ENCODE measurements around the gene TNFRSF12A.

The TNFRSF12A gene

GRCh38 chr16:3012828-3013420, 7.2 kb upstream of the TNFRSF12A start, which contains the start of gene CLDN9:
Gene CLDN9 (plus strand): TSS chr16:3012923. CDS start chr16:3013363, 440 bp downstream.
- no peak for DNase-seq

- no peak for DNase-seq
These were observed 6.6 kb upstream of the TNFRSF12A start for GRCh38 chr16:3013491-3013951.

- no peak for DNase-seq
These were observed 6.0 kb upstream of the TNFRSF12A start for GRCh38 chr16:3013998-3014690.

- no peak for DNase-seq
These were observed 5.2 kb upstream of the TNFRSF12A start for GRCh38 chr16:3014971-3015370.

GRCh38 chr16:3015865-3016521, 4.2 kb upstream of the TNFRSF12A start:
- DNase-seq, result no peak

GRCh38 chr16:3017344-3017743, 2.8 kb upstream of the TNFRSF12A start:
- no peak for DNase-seq

GRCh38 chr16:3017794-3018506, 2.2 kb upstream of the TNFRSF12A start, which contains the start of gene CLDN6:
Gene CLDN6 (minus strand): TSS chr16:3018183. CDS start chr16:3016021, 2,162 bp downstream.
- DNase-seq, result no peak

- no peak for DNase-seq
These were observed 448 bp upstream of the TNFRSF12A start for GRCh38 chr16:3019594-3020246.

- DNase-seq, result no peak
These were observed 658 bp downstream of the TNFRSF12A start for GRCh38 chr16:3020604-3021448.

- DNase-seq, result no peak
These were observed 1.5 kb downstream of the TNFRSF12A start for GRCh38 chr16:3021449-3022207.

GRCh38 chr16:3022208-3022683, 2.1 kb downstream of the TNFRSF12A start:
- no peak for DNase-seq

GRCh38 chr16:3022684-3023414, 2.7 kb downstream of the TNFRSF12A start:
- DNase-seq, result no peak

GRCh38 chr16:3023415-3023668, 3.2 kb downstream of the TNFRSF12A start:
- DNase-seq, result no peak

GRCh38 chr16:3023669-3024478, 3.7 kb downstream of the TNFRSF12A start, which contains the start of the genes HCFC1R1 and THOC6:
Gene HCFC1R1 (minus strand): TSS chr16:3023942. CDS start chr16:3023941, 1 bp downstream.
Gene THOC6 (plus strand): TSS chr16:3024035. CDS start chr16:3024327, 292 bp downstream.
- peak; percentile 83 for DNase-seq

- no peak for DNase-seq
These were observed 5.1 kb downstream of the TNFRSF12A start for GRCh38 chr16:3025032-3026002.

- no peak for DNase-seq
These were observed 5.8 kb downstream of the TNFRSF12A start for GRCh38 chr16:3026003-3026378.

- DNase-seq, result no peak
These were observed 6.7 kb downstream of the TNFRSF12A start for GRCh38 chr16:3026609-3027488.
